HTR-8/SVneo (cell line): ENCODE data around the gene RPL9.
"Not testable (repeated sequence)": the region's sequence is repeated elsewhere in the genome, so short reads cannot be mapped to it uniquely, and the experiment has no call there.

Experiments used
- DNase-seq: peaks from one replicate; pipeline ENCODE4 v3.0.0; 2011; ENCODE audit warnings: low spot score, mixed read lengths; ENCODE audit not compliant: insufficient read length
- FAIRE-seq: peaks from 2 replicates; lab custom pipeline; 2011; peaks lifted over from hg19 to GRCh38; lab: Jason Lieb, UNC

RPL9 gene

GRCh38 chr4:39469429-39470077, 10.8 kb upstream of the RPL9 start:
- peak; percentile 84 for FAIRE-seq
- DNase-seq = peak; percentile 65

GRCh38 chr4:39467464-39467863, 8.7 kb upstream of the RPL9 start:
- no peak for FAIRE-seq

GRCh38 chr4:39466747-39467146, 8.0 kb upstream of the RPL9 start:
- FAIRE-seq = no peak
- DNase-seq = no peak

More at GRCh38 chr4:39467464-39467863, 8.7 kb upstream of the RPL9 start:
- no peak for DNase-seq

GRCh38 chr4:39464886-39465501, 6.3 kb upstream of the RPL9 start:
- peak; percentile 78 for DNase-seq
- FAIRE-seq = peak; percentile 46

GRCh38 chr4:39458161-39458504, 589 bp downstream of the RPL9 start:
- not testable (repeated sequence) for FAIRE-seq, DNase-seq

GRCh38 chr4:39456946-39457763, 1.6 kb downstream of the RPL9 start:
- DNase-seq (no peak), FAIRE-seq (no peak)

- FAIRE-seq (no peak), DNase-seq (no peak)
Observed at GRCh38 chr4:39455486-39455885, 3.2 kb downstream of the RPL9 start.

GRCh38 chr4:39453738-39454137, 5.0 kb downstream of the RPL9 start:
- DNase-seq (no peak), FAIRE-seq (no peak)

GRCh38 chr4:39452860-39453587, 5.7 kb downstream of the RPL9 start:
- DNase-seq (no peak), FAIRE-seq (no peak)

- FAIRE-seq = no peak
- DNase-seq = no peak
Observed at GRCh38 chr4:39452153-39452859, 6.4 kb downstream of the RPL9 start.

- DNase-seq (no peak), FAIRE-seq (no peak)
Observed at GRCh38 chr4:39451423-39452023, 7.2 kb downstream of the RPL9 start.

- DNase-seq (no peak), FAIRE-seq (no peak)
Observed at GRCh38 chr4:39450618-39451017, 8.1 kb downstream of the RPL9 start.

GRCh38 chr4:39446842-39447573, 11.7 kb downstream of the RPL9 start:
- DNase-seq (no peak), FAIRE-seq (no peak)

- FAIRE-seq (no peak), DNase-seq (no peak)
Observed at GRCh38 chr4:39446483-39446841, 12.3 kb downstream of the RPL9 start.

GRCh38 chr4:39442998-39443397, 15.7 kb downstream of the RPL9 start:
- no peak for FAIRE-seq

GRCh38 chr4:39441593-39441992, 17.1 kb downstream of the RPL9 start:
- DNase-seq (no peak), FAIRE-seq (no peak)

More at GRCh38 chr4:39442998-39443397, 15.7 kb downstream of the RPL9 start:
- no peak for DNase-seq

- FAIRE-seq (no peak), DNase-seq (no peak)
Observed at GRCh38 chr4:39435659-39436563, 22.8 kb downstream of the RPL9 start.

GRCh38 chr4:39433878-39434492, 24.7 kb downstream of the RPL9 start:
- DNase-seq = no peak
- FAIRE-seq = no peak
